GM19025 (cell line): Measurements from ENCODE around the gene SCLY.
"Not testable (repeated sequence)": the region's sequence is repeated elsewhere in the genome, so short reads cannot be mapped to it uniquely, and the experiment has no call there.

Experiments used
- ATAC-seq: cut with Tn5 transposase; IDR thresholded peaks from one replicate; pipeline ENCODE4 v1.9.1; 2021; ENCODE audit warnings: mild to moderate bottlenecking, low read depth, moderate library complexity; ENCODE audit not compliant: unreplicated experiment

The SCLY gene

DNA sequence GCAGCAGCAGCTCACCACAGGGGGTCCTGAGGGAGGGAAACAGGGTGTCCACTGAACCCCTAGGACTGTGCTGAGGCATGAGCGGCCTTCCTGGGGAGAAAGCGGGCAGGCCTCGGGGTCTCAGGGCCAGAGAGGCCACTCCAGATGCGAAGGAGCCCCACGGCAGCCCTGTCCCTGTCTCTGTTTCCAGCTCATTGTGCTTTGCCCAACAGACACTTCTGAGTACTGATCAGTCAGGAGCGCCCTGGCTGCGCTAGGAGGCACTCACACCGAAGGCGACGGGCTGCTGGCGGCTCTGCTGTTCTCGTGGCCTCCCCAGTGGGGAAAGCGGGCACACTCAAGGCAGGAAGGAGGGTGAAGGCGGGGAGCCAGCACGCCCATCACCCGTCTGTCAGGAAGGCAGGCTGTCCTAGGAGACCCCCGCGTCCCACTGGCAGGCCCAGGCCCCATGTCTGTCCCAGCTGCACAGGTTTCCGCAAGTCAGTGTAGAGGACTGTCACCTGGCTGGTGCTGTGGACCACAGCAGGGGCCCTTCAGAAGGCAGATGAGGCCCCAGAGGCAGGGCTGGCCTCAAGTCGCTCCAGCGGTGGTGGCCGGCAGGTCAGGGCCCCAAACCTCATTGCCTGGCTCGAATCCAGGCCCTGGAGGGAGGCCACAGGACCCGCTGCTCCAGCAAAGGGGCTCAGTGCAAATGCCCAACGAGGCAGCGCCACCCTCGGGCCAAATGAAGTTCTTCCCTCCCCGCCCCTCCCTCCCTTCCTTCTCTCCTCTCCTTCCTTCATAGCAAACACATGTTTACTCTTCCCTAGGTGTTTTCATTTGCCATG is 46.1 kb downstream of the SCLY start:
- ATAC-seq: no peak

DNA sequence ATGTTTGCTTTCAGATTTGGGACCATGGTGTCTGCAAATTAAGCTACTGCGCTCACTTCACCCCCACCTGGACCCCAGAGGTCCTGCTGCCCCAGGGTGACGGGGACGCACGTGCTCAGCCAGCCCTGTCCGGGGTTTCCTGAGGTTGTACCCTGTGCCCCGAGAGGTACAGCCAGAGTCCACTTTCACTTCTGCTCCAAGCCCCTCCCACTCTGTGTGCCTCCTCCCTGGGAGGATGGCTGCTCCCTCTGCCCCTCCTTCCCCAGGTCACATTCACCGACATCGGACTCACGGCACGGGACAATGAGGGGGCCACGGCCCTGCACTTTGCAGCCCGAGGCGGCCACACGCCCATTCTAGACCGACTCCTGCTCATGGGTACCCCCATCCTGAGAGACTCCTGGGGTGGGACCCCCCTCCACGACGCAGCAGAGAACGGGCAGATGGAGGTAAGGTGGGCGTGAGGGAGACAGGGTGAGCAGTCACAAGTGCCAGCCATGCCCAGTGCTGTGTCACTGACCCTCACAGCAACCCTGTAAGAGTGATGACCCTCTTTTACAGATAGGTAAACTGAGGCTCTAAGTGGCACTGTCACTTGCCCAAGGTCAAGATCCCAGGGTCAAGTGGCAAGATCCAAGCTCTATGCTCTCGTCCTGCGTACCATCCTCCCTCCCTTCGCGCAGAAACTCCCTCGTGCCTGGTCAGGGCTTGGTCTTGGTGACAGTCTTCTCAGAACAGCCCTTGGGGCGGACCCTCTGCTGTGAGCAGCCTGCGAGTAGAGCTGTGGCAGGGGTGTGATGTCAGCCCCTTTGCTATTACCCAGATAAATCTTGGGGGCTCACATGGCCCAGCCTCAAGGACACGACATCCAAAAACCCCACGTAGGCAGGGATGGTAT is 47.0 kb downstream of the SCLY start:
- peak; percentile 76 for ATAC-seq

DNA sequence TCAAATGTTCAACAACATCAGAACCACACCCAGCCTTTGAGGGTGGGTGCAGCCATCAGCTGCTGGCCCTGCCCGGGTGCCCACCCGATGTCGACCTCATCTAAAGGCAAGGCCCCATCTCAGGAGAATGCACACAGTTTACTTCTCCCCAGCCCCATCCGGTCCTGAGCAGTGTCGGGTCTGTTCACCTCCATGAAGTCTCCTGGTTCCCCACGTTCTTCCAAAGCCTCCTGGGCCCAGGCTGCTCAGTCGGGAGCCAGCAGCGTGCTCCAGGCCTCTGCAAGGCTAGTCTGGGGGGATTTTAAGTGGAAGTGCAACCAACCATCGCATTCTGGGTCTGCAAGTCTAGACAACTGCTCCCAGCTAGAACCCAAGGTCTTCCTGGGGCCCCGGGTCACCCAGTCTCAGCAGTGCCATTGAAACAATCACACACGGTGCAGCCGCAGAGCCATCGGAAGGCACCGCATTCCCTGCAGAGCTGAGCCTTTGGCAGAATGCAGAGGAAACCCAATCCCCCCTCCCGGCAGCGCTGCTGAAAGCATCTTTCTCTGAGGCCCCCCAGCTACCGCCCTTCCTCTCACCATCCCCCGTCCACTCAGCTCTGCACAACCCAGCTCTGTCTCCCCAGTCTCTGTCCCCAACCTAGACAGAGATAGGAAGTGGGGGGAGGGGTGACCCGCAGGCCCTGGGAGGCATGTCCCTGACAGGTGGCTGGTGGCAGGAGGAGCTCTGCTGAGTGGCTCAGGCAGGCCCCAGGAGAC is 47.8 kb downstream of the SCLY start:
- peak; percentile 46 for ATAC-seq

GRCh38 chr2:238113611-238114010 is 52.8 kb downstream of the SCLY start:
- ATAC-seq: no peak

GRCh38 chr2:238114331-238114841 is 53.6 kb downstream of the SCLY start:
- ATAC-seq: no peak

DNA sequence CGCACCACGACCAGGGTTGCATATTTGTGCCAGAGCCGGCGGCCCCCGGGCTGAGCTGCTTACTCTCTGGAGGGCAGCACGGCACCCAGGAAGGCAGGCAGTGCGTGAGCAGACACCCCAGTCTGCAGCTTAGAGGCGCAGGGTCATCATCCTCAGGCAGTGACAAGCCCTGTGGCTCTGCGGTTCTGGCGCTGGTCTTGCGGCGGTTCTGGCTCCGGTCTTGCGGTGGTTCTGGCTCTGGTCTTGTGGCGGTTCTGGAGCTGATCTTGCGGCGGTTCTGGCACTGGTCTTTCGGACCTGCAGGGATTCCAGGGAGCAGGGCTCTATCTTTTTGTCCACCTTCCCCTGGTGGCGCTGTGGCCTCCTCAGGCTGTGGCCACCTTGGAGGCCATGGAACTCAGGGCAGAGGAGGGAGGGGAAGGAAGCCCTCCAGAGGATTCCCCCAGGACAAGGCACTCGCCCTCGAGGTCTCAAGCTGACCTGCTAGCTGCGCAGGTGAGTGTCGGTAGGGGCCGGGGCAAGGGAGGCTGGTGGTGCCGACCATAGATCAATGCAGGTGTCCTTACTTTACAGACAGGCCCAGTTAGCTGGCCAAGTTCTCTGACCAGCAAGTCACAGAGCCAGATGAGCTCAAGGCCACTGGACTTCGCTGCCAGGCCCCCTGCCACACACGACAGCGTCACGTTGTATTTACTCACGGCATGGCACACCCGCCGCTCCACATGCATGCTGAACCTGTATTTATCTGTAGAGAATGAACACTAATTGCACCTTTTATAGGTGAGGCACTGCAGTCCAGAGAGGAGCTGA is 54.3 kb downstream of the SCLY start:
- ATAC-seq: no peak

DNA sequence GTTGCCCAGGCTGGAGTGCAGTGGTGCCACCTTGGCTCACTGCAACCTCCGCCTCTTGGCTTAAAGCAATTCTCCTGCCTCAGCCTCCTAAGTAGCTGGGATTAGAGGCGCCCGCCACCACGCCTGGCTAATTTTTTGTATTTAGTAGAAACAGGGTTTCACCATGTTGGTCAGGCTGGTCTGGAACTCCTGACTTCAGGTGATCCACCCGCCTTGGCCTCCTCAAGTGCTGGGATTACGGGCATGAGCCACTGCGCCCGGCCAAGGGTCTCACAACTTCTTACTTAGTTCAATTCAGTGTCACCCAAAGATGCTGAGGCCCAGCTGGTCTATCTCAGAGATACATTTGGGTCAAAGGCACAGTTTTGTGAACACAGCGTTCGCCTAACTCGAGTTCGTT is 54.9 kb downstream of the SCLY start:
- ATAC-seq: not testable (repeated sequence)

GRCh38 chr2:238116298-238117198 is 55.7 kb downstream of the SCLY start:
- no peak for ATAC-seq

- no peak for ATAC-seq
These were observed 56.7 kb downstream of the SCLY start for GRCh38 chr2:238117199-238118154.

- no peak for ATAC-seq
These were observed 59.1 kb downstream of the SCLY start for GRCh38 chr2:238119756-238120462.

GRCh38 chr2:238120463-238121298 is 59.9 kb downstream of the SCLY start:
- no peak for ATAC-seq

GRCh38 chr2:238121511-238122286 is 60.9 kb downstream of the SCLY start:
- no peak for ATAC-seq

DNA sequence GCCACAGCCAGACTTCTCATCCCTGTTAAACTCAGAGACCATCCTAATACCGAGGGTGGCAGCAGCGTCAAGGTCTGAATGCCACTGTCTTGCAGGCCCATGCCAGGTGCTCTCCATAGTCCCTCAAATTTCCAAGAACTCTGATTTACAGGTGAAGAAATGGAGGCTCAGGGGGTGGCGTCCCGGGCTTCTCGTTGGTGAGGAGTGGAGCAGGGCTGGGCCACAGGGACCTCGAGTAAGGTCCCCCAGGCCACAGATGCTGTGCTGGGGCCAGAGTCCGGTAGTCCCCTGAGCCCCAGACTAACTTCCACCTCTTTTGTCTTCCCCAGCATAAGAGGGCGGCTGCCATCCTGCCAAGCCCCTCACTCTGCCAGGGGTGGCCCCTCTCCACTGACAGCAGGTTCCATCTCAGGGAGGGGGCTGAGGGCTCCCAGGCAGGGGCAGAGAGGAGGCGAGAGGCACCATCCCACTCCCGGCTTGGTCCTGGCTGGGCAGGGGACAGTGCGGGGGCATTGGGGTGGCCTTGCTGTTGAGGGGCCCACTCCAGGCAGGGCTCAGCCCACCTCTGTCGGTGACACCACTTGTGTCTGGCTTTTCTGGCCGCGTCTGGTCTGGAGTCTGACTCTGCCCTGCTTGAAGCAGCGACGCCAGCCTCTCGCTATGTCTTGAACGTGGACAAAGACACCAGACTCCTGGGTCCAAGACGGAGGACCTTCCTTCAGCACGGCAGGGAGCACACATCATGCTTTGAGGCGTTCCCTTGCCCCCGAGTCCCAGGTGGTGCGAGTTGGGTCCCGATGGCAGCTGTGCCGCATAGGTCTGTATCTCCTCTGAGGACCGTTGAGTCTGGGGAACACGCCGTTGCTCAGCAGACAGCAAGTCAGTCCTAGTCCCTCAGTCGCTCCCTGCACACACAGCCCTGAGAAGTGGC is 61.8 kb downstream of the SCLY start:
- ATAC-seq: no peak

GRCh38 chr2:238123218-238123971 is 62.6 kb downstream of the SCLY start:
- no peak for ATAC-seq
